Body of pancreas (tissue), 4 donors: ENCODE results near the gene MAEA.

Experiments used
- CTCF ChIP-seq, 7 experiments: fragments of 450-650 bp in 4 of 7; fragments of 200-600 bp in 3 of 7; sonication (generic) in 3 of 7; IDR thresholded peaks; one replicate each; pipeline ENCODE4 v1.5.1; 2016 to 2019; ENCODE audit warnings: antibody characterized with exemption in 7 of 7
- POLR2A ChIP-seq, 3 donors: fragments of 450-650 bp; IDR thresholded peaks; one replicate each; pipeline ENCODE4 v1.6.1; 2016; ENCODE audit warnings: antibody characterized with exemption in 3 of 3, mild to moderate bottlenecking in 2 of 3

DNA sequence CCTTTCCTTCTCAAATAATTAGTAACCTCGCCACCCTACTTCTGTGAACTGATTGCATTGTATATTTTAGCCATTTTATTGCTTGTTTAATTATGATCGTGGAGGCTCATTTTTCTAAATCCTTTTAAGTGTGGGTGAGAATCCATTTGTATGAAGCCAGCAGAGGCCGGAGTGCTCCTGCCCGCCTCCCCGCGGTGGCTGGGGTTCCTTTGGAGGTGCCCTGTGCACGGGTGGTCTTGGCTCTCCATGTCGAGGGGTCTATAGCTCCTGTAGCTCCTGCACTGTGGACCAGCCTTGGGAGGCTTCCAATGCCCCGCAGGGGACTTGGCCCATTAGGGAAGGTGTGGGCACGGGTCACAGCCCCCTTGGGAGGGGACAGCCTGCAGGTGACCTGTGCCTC, 72.4 kb downstream of the MAEA start:
- TF ChIP-seq POLR2A (IDR thresholded peaks at IDR 0.05) (no peak), CTCF (IDR thresholded peaks at IDR 0.05) (no peak)
